GM19239 (cell line): ENCODE results near the gene IFFO2.

Experiments
- DNase-seq: peaks from one replicate; pipeline ENCODE4 v3.0.0; 2011; ENCODE audit warnings: low spot score; ENCODE audit not compliant: insufficient read length
- FAIRE-seq: peaks from 2 replicates; lab custom pipeline; 2011; peaks lifted over from hg19 to GRCh38; lab: Jason Lieb, UNC

The IFFO2 gene

GRCh38 chr1:18956193-18957135 lies at the start of gene IFFO2:
Gene IFFO2 (minus strand): TSS chr1:18956676. CDS start chr1:18956332, 344 bp downstream.
- FAIRE-seq (peak; percentile 84), DNase-seq (peak; percentile 98)

GRCh38 chr1:19006000-19006399 lies 49.5 kb upstream of the IFFO2 start:
- DNase-seq (no peak), FAIRE-seq (no peak)

GRCh38 chr1:19003371-19004290 lies 47.2 kb upstream of the IFFO2 start:
- FAIRE-seq (no peak), DNase-seq (no peak)

GRCh38 chr1:19000065-19000464 lies 43.6 kb upstream of the IFFO2 start:
- DNase-seq (no peak), FAIRE-seq (no peak)

GRCh38 chr1:18999359-18999758 lies 42.9 kb upstream of the IFFO2 start:
- FAIRE-seq, result no peak
- no peak for DNase-seq

GRCh38 chr1:18998016-18998724 lies 41.7 kb upstream of the IFFO2 start:
- DNase-seq, result no peak
- FAIRE-seq, result no peak

GRCh38 chr1:18997508-18997907 lies 41.0 kb upstream of the IFFO2 start:
- FAIRE-seq (no peak), DNase-seq (no peak)

- DNase-seq (no peak), FAIRE-seq (no peak)
Measured at GRCh38 chr1:18996548-18997177, 40.2 kb upstream of the IFFO2 start.

- DNase-seq, result no peak
- no peak for FAIRE-seq
Measured at GRCh38 chr1:18994381-18994780, 37.9 kb upstream of the IFFO2 start.

- DNase-seq (no peak), FAIRE-seq (no peak)
Measured at GRCh38 chr1:18992646-18993045, 36.2 kb upstream of the IFFO2 start.

GRCh38 chr1:18991585-18991984 lies 35.1 kb upstream of the IFFO2 start:
- FAIRE-seq (no peak), DNase-seq (no peak)

- no peak for FAIRE-seq
- no peak for DNase-seq
Measured at GRCh38 chr1:18989896-18990295, 33.4 kb upstream of the IFFO2 start.

- FAIRE-seq, result no peak
- DNase-seq, result no peak
Measured at GRCh38 chr1:18989176-18989799, 32.8 kb upstream of the IFFO2 start.

- FAIRE-seq, result peak; percentile 21
- DNase-seq, result no peak
Measured at GRCh38 chr1:18981242-18981641, 24.8 kb upstream of the IFFO2 start.

- no peak for DNase-seq
- FAIRE-seq, result no peak
Measured at GRCh38 chr1:18978706-18979105, 22.2 kb upstream of the IFFO2 start.

- DNase-seq, result no peak
- no peak for FAIRE-seq
Measured at GRCh38 chr1:18977428-18977827, 21.0 kb upstream of the IFFO2 start.

GRCh38 chr1:18976096-18976495 lies 19.6 kb upstream of the IFFO2 start:
- DNase-seq (no peak), FAIRE-seq (no peak)

GRCh38 chr1:18974606-18975005 lies 18.1 kb upstream of the IFFO2 start:
- FAIRE-seq (no peak), DNase-seq (no peak)

- no peak for DNase-seq
- FAIRE-seq, result no peak
Measured at GRCh38 chr1:18974005-18974404, 17.5 kb upstream of the IFFO2 start.
